GM18505 (cell line): ENCODE data around the gene RXYLT1.
A peak's percentile ranks its signal among the peaks of the same experiment; 100 is the strongest.

Source experiments
- ATAC-seq: cut with Tn5 transposase; IDR thresholded peaks from one replicate; pipeline ENCODE4 v1.9.1; 2021; ENCODE audit not compliant: unreplicated experiment
- POLR2A ChIP-seq: IDR thresholded peaks from 4 replicates; pipeline ENCODE4 v1.6.1; 2011; ENCODE audit warnings: borderline replicate concordance; ENCODE audit not compliant: insufficient read depth, insufficient read length; ENCODE audit errors: extremely low read depth

Gene RXYLT1

DNA sequence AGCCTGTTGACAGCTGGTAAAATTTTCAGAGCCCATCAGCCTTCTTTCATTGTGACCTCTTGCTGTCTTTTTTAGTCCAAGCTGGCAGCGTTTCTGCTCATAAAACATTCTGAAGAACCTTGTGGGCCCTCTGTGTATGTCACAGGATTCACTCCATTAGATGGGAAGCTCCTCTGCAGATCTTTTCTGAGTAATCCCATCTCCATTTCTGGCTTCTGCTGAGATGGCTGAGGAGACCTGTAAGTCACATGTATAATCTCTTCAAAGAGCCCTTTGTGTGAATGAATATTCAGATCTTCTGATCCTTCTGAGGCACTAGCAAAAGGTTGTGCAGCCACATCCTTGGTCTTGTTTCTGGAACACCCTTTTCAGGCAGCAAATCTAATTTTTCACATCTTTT is 2.8 kb downstream of the RXYLT1 start:
- no peak for ATAC-seq
- TF ChIP-seq POLR2A = no peak

DNA sequence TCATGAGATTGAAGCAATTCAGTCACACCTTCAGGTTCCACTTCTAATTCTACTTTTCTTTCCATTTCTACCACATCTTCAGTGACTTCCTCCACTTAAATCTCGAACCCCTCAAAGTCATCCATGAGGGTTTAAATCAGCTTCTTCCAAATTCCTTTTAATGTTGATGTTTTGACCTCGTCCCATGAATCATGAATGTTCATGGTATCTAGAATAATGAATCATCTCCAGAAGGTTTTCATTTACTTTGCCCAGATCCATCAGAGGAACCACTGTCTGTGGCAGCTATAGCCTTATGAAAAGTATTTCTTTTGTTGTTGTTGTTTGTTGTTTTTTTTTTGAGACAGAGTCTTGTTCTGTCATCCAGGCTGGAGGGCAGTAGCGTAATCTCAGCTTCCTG is 7.6 kb downstream of the RXYLT1 start:
- TF ChIP-seq POLR2A = no peak
- no peak for ATAC-seq

DNA sequence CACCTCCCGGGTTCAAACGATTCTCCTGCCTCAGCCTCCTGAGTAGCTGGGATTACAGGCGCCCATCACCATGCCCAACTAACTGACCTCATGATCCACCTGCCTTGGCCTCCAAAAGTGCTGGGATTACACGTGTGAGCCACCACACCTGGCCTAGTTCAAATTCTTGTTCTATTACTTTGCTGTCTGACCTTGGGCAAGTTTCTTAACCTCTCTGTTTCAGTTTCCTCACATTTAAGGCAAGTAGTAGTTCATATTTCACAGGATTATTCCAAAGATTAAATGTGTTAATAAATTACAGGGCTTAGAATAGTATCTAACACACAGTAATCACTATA is 10.9 kb downstream of the RXYLT1 start:
- TF ChIP-seq POLR2A = no peak
- no peak for ATAC-seq

DNA sequence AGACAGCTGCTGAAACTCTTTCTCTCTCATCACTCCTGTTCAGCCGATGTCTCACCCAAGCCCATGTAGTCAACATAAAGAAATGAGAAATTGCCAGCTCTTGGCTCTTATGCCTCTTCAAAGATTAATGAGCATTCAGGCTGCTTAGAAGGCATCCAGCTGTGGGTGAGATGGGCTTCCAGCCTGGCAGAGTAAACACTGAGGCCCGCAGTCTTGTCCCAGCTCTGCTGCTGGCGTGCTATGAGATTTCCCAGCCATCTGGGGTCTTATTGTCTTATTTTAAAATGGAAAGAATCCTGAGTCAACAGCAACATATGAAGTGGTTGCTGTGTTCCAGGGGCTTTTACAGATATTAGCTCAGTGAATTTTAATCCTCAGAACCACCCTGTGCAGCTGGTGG is 12.6 kb downstream of the RXYLT1 start:
- no peak for TF ChIP-seq POLR2A
- no peak for ATAC-seq

DNA sequence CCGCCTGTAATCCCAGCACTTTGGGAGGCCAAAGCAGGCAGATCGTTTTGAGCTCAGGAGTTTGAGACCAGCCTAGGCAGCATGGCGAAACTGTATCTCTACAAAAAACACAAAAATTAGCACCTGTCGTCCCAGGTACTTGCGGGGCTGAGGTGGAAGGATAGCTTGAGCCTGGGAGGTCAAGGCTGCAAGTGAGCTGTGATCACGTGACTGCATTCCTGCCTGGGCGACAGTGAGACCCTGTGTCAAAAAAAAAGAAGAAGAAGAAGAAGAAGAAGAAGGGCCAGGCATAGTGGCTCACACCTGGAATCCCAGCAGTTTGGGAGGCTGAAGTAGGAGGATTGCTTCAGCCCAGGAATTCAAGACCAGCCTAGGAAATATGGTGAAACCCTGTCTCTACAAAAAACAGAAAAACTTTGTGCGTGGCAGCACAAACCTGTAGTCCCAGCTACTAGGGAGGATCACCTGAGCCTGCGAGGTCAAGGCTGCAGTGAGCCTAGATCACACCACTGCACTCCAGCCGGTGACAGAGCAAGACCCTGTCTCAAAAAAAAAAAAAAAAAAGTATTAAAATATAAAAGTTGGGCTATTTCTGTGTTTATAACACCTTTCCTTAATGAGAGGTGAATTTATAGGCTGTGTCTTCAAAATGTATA is 15.5 kb downstream of the RXYLT1 start:
- ATAC-seq = no peak
- no peak for TF ChIP-seq POLR2A

DNA sequence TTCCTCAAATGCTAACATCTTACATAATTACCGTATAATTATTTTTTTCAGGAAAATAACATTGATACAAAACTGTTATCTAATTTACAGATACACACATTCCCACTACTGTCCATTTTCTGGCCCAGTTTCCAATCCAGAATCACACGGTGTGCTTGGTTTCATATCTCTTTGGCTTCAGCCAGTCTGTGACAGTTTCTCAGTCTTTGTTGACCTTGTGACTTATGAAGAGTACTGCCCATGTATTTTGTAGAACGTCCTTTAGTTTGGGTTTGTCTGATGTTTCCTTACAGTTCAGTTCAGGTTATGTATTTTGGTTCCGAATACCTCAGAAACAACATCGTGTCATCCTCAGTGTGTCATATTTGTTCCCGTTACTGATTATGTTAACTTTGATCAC is 16.2 kb downstream of the RXYLT1 start:
- no peak for TF ChIP-seq POLR2A

DNA sequence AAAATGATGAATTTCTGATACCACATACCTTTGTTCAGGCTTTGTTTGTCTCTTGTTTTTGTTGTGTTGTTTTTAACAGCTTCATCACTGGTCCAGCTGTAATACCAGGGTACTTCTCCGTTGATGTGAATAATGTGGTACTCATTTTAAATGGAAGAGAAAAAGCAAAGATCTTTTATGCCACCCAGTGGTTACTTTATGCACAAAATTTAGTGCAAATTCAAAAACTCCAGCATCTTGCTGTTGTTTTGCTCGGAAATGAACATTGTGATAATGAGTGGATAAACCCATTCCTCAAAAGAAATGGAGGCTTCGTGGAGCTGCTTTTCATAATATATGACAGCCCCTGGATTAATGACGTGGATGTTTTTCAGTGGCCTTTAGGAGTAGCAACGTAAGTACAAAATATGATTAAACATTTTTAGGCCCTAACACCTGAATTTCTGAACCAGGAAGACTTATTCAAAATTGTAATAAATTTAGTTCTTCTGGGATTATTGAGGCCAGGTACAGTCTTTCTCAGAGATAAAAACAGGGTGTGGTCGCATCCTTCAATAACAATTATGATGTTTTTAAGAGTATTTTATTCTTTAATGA is 22.4 kb downstream of the RXYLT1 start:
- TF ChIP-seq POLR2A = no peak
- ATAC-seq = no peak

More for the DNA sequence above, 16.2 kb downstream of the RXYLT1 start:
- no peak for ATAC-seq

DNA sequence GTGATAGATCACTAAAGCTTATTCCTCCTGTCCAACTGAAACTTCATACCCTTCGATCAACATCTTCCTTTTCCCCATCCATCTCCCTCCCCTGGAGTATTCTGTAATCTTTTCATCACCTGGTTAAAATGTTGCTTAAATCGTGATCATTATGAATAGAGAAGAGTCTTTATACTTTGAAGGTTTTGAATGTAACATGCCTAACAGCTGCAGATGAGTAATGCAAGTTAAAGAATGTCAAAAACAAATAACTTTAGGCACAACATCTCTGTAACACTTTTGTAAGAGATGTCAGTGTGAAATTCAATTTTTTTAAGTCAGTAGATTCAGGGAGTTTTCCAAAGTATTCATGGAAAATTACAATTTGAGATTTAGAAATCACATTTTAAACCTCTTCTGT is 25.0 kb downstream of the RXYLT1 start:
- ATAC-seq = no peak
- TF ChIP-seq POLR2A = no peak

DNA sequence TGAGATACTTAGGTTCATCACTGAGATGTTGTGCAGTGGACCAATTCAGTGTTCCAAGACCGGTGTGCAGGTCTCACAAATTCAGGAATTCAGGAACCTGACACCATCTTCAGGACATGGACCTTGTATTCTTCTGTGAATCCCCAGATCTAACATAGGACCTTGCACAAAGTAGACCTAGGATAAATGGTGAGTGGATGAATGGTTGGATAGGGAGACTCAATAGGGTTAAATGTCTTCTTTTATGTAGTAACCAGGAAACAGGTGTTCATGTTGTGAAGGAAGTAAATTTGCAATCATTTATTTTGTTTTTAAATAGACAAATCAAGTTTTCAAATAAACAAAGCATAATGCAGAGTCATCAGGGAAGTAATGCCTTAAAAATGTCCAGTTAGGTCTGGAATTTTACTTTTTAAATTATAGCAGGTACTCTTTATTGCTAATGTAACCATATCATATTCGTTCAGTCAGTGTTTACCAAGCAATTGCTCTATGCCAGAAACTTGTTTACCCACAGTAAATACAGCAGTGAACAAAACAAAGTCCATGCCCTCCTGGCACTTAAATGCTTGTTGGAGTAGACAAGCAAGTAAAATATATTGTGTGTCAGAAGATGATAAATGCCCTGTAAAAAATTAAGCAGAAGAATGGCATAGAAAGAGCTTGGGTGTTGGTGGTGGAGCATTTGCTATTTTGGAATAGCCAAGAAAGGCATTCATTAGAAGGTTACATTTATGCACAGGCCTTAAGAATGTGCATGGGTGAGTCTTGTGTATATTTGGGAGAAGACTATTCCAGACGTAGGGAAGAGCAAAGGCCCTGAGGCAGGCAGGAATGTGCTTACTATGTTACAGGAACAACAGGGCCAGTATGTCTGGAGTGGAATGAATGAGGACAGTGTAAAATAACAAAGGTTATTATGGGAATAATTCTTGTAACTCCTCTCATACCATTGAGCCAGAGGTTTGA is 26.3 kb downstream of the RXYLT1 start:
- no peak for ATAC-seq
- TF ChIP-seq POLR2A = no peak

DNA sequence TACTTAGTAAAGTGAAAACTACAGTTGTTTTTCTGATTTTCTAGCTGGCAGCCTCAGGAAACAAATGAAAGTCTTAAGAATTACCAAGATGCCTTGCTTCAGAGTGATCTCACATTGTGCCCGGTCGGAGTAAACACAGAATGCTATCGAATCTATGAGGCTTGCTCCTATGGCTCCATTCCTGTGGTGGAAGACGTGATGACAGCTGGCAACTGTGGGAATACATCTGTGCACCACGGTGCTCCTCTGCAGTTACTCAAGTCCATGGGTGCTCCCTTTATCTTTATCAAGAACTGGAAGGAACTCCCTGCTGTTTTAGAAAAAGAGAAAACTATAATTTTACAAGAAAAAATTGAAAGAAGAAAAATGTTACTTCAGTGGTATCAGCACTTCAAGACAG is 28.9 kb downstream of the RXYLT1 start:
- ATAC-seq = no peak
- TF ChIP-seq POLR2A = no peak

DNA sequence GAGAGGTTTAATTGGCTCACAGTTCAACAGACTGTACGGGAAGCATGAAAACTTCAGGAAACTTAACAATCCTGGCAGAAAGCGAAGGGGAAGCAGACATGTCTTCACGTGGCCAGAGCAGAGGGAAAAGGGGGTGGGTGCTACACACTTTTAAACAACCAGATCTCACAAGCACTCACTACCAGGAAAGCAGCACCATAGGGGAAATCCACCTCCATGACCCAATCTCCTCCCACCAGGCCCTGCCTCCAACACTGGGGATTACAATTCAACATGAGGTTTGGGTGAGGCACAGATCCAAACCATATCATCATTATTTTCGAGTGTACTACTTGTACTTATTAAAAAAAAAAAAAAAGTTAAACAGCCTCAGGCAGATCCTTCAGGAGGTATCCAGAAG is 29.9 kb downstream of the RXYLT1 start:
- TF ChIP-seq POLR2A = no peak
- ATAC-seq = no peak

DNA sequence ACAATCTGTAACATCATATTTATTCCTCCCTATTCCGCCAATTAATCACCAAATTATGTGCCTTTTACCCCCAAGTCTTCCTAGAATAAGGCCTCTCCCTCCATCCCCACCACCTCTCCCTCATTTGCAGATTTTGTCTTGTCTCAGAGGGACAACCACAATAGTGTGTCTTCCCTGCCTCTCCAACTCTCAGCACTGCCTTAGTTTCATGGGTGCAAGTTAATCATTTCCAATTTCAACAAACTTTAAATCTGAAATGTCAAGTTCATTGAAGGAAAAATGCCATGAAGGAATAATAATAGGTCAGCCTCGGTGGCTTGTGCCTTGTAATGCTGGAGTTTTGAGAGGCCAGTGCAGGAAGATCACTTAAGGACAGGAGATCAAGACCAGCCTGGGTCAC is 31.6 kb downstream of the RXYLT1 start:
- no peak for TF ChIP-seq POLR2A
- ATAC-seq = no peak

DNA sequence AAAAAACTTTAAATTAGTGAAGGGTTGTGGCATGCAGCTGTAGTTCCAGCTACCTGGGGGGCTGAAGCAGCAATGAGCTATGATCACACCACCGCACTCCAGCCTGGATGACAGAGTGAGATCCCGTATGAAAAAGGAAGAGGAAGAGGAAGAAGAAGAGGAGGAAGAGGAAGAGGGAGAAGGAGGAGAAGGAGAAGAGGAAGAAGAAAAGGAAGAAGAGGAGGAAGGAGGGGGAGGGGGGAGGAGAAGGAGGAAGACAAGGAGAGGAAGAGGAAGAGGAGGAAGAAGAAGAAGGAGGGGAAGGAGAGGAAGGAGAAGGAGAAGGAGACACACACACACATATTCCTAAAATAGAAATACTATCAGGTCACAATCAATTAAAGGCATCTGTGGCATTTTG is 32.0 kb downstream of the RXYLT1 start:
- no peak for TF ChIP-seq POLR2A

DNA sequence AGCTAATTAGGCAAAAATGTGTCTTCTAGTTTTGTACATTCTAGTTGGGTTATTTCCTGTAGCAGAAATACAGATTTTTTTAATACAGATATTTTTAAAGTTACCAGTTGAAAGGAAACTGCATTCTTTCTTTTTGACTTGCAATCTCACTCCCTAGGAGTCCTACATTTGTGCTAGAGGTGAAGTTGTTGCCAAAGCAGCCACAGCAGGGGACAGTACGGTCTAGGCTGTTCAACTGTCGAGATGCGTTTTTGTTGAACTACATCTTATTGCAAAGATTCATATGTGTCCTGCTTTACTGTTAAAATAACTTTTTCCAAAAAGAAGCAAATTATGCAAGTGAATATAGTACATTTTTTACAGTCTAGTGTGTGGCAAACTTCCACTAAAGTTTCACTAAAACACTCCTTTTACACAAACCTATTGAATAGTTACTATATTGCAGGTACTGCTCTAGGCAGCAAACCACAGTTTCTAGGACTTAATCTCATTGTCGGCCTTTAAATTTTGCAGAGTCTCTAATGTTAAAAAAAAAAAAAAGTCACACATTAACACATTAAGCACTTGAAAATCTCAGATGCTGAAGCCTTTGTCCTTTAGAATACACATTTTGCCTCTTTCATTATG is 34.5 kb downstream of the RXYLT1 start:
- TF ChIP-seq POLR2A = no peak
- ATAC-seq = peak; percentile 20

More for the DNA sequence above, 32.0 kb downstream of the RXYLT1 start:
- no peak for ATAC-seq

DNA sequence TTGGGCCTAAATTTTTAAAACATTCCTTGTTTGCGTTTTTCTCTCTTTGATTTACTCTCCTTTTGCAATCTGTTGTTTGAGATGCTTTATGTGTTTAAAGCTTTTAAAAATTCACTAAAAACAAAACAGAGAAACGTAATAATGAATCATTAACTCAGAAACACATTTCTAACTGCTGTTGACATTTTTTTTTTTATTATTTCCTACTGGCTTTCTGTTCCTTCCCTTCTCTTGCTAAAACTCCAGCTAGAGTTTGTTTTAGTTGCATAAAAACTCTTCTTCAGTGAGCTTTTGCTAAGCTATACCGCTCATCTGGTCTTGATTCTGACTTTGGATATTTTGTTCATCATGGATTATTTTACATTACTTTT is 35.8 kb downstream of the RXYLT1 start:
- no peak for TF ChIP-seq POLR2A
- no peak for ATAC-seq
